D341Med (cell line): ENCODE measurements around the gene ZNF316.

Experiments
- DNase-seq: peaks from one replicate; pipeline ENCODE4 v3.0.0; 2012; ENCODE audit warnings: low spot score

Gene ZNF316

DNA sequence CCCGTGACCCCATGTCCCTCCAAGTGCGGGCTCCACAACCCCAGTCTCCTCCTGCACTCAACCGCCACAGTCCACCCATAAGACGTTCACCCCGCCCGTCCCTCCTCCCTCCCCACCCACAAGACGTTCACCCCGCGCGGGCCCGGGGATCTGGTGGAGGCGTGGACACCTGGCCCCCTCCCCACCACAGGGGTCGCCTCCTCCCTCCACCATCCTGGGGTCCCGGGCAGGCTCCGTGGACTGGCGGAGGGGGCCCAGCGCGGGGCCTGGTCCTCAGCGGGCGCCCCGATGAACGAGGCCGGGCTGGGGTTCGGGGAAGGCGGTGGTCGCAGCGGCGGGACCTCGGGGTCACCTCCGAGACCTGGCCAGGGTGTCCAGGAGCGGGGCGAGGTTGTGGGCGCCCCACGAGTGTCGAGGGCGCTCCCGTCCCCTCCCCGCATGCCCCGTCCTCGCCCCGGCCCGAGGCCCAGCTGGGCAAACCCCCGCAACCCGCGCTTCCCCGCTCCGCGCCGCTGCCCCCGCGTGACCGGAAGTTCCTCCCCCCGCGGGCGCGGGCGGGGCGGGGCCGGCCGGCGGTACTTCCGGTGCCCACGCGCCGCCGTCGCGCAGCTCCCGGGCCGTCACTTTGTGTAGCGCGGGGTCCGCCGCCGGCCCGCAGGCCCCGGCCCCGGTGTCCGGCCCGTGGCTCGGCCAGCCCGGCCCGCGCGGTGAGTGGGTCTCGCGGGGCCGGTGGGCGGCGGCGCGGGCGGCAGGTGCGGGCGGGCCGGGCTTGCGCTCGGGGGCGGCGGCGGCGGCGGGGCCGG, at the start of gene ZNF316:
TSS of gene ZNF316 (plus strand) at position 578 of the 803 bp plus-strand sequence. CDS start 5,092 bp downstream, outside the sequence.
- peak; percentile 95 for DNase-seq

- DNase-seq: no peak
Observed at GRCh38 chr7:6588566-6588965, 48.6 kb upstream of the ZNF316 start.

DNA sequence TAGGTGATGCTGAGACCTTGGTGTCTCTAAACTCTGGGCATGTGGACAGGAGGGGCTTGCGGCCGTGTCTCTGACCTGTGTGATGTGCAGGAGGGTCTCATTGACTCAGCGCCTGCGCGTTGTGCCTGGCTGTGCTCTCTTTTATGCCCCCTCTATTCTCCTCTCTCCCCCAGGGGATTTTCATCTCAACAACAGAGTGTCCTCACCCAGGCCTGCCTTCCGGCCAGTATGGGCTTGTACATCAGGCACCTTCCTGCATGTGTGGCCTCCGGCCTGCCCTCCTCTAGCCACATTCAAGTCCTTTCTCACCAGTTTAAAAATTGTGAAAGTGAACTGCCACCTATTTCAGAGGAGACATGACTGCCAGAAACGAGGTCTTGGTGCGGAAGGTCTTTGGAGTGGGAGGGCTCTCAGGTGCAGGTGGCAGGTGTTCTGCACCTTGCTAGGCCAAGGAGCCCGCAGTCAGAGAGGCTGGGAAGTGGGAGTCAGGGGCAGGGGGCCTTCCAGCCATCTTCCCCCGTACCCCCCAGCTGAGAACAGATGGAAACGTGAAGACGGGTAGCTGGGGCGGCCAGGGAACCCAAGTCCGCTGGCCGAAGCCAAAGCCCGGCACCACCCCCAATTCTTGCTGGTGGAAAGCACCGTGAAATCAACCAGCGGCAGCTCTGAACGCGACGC, 47.8 kb upstream of the ZNF316 start:
- no peak for DNase-seq

DNA sequence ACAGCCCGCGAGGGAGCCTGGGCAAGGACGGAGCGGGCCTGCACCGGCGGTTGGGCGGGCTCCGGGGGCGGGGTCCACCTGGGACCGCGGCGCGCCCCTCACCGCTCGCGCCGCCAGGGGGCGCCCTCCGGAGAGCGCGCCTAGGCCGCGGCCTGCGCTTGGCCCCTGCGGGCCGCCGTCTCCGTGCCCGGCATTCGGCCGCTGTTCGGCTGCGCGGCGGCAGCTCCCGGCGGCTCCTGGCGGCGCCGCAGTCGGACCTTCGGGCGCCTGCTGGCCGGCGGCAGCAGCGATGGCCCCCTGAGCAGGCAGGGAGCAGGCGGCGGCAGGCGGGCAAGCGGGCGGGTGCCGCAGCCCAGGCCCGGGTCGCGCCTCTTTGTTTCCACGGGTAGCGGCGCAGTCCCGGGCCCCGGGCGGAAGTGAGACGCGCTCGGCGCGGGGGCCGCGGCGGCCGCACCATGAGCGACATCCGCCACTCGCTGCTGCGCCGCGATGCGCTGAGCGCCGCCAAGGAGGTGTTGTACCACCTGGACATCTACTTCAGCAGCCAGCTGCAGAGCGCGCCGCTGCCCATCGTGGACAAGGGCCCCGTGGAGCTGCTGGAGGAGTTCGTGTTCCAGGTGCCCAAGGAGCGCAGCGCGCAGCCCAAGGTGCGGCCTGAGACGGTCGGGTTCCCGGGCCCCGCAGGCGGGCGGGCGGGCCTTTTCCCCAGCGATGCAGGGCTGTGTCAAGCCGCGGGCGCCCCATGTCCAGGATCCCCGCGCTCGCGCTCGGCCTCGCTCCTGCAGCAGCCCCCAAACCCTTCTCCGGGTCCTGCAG, 47.1 kb upstream of the ZNF316 start, which contains the start of gene INTS15:
TSS of gene INTS15 (plus strand) at position 193 of the 816 bp plus-strand sequence. CDS start at position 456, 263 bp downstream.
- peak; percentile 98 for DNase-seq

DNA sequence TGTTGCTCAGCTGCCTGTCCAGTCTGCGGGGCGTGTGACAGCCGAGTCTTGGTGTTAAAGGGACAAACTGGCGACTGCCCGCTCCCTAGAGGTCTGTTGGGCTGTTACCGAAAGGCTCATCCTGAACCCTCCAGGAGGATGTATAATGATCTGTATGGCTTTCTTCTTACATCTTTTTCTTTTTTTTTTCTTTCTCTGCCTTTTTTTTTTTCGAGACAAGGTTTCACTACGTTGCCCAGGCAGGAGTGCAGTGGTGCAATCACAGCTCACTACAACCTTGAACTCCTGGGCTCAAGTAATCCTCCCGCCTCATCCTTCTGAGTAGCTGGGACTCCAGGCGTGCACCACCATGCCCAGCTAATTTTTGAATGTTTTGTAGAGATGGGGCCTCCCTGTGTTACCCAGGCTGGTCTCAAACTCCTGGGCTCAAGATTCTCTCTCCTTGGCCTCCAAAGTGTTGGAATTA, 46.4 kb upstream of the ZNF316 start:
- DNase-seq: no peak

- DNase-seq: no peak
Observed at GRCh38 chr7:6600093-6600492, 37.0 kb upstream of the ZNF316 start.

DNA sequence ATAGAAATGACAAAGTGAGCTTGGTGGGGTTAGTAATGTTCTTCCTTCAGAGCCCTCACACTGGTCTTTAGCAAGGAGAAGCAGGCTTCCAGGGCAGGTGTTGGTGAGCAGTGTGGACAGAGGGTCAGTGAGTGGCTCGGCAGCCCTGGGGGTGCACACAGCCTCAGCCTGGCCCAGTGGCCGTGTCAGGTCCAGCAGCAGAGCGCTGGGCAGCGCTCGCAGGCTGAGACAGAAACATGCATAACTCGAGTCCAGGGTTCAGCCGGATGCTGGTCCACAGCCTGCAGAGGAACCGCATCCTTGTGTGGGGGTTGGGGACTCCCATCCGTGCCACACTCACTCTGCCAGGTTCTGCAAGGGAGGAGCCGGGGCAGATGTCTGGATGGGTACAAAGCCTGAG, 32.7 kb upstream of the ZNF316 start:
- no peak for DNase-seq

- peak; percentile 20 for DNase-seq
Observed at GRCh38 chr7:6606866-6607583, 30.1 kb upstream of the ZNF316 start.

- DNase-seq: peak; percentile 25
Observed at GRCh38 chr7:6607651-6608051, 29.5 kb upstream of the ZNF316 start.

DNA sequence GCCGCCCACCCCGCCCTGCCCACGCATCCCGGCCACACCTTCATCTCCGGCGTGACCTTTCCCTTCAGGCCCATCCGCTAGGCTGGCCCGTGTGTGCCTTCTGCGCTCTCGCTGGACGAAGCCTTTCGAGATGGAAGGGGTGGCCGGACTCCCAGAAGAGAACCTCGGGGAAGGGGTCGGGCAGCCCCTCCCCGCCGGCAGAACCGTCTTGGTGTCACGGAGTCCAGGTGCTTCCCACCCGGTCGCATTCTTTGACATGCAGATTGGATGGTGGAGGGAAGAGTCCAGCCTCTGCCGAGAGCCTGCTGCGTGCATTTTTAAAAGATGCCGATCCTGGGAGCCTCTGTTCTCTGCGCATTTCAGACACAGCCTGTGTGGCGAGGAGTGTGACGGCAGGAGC, 29.0 kb upstream of the ZNF316 start:
- DNase-seq: no peak

DNA sequence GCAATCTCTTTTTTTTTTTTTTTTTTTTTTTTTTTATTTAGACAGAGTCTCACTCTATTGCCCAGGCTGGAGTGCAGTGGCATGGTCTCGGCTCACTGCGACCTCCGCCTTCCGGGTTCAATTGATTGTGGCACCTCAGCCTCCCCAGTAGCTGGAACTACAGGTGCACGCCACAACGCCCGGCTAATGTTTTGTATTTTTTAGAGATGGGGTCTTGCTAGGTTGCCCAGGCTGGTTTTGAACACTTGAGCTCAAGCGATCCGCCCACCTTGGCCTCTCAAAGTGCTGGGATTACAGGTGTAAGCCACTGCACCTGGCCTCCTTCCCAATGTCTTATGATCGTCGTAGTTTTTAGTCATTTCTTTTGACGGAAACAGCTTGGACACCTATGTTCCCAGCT, 28.3 kb upstream of the ZNF316 start:
- DNase-seq: no peak

GRCh38 chr7:6612819-6613218, 24.3 kb upstream of the ZNF316 start:
- DNase-seq: peak; percentile 15

GRCh38 chr7:6613706-6614105, 23.4 kb upstream of the ZNF316 start:
- peak; percentile 17 for DNase-seq

DNA sequence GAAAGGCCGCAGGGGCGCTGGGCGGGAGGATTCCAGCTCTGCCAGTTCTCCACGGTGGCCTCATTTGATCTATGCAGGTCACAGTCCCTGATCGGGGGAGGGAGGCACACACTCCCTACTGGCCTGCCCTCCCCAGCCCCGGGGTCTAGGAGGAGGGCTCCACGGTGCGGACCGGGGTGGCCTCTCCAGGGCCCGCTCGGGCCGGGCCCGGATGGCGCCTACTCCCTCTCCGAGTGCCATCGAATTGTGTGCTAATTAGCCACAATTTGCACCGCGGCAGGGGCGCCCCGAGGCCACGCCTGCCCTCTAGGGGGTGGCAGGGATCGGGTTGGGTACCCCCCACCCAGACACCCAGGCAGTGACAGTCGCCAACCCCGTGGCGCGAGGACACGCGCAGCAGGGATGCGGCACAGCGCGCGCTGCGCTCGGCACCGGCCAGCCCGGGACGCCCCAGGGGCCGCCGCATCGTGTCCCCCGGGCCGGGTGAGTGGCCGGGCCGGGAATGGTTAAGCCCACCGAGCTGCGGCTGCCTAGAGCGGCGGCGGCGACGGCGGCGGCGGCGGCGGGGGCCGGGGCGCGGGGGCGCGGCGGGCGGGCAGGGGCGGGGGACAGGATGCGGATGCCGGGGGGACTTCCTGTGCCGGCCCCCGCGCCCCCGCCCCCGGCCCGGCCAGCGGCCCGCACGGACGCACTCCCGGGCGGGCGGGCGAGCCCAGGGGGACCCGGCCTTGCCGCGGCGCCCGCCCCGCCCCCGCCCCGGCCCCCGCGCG, 22.0 kb upstream of the ZNF316 start, which contains the start of gene ZNF853:
TSS of gene ZNF853 (plus strand) at position 658 of the 770 bp plus-strand sequence. CDS start 565 bp downstream, outside the sequence.
- DNase-seq: peak; percentile 80

- DNase-seq: peak; percentile 46
Observed at GRCh38 chr7:6615723-6616555, 21.2 kb upstream of the ZNF316 start.

GRCh38 chr7:6616854-6617643, 20.1 kb upstream of the ZNF316 start:
- no peak for DNase-seq

- no peak for DNase-seq
Observed at GRCh38 chr7:6618621-6619020, 18.5 kb upstream of the ZNF316 start.

- no peak for DNase-seq
Observed at GRCh38 chr7:6619961-6620360, 17.2 kb upstream of the ZNF316 start.
